RPMI7951 (cell line): ENCODE results near the gene HEMGN. TPM values are rescaled to one million over a fixed set of nuclear protein-coding genes. Genes with fewer than 3 reads are reported as not detected.
"Not testable (repeated sequence)": the region's sequence is repeated elsewhere in the genome, so short reads cannot be mapped to it uniquely, and the experiment has no call there.

Experiments used
- DNase-seq: peaks from one replicate; pipeline ENCODE4 v3.0.0-alpha.2; 2012; ENCODE audit warnings: low read depth
- total RNA-seq: library from RNA; depleted of rRNA; stranded (reverse); fragments of >200 nt; shearing (Covaris generic); gene quantifications from 2 replicates; pipeline ENCODE4 v1.2.3, GENCODE V29; 2014; rRNA removed

Gene HEMGN
- not detected in 2 replicates for total RNA-seq

GRCh38 chr9:97938081-97938644 is at the start of gene HEMGN:
Gene HEMGN, minus strand, starts transcription at chr9:97938172. Its CDS starts 36 bp downstream, at chr9:97938136.
- DNase-seq: no peak

- DNase-seq: no peak
These were observed 49.5 kb upstream of the HEMGN start for GRCh38 chr9:97987487-97987886.

GRCh38 chr9:97985058-97985861 is 47.3 kb upstream of the HEMGN start:
- peak; percentile 24 for DNase-seq

GRCh38 chr9:97984188-97985057 is 46.5 kb upstream of the HEMGN start:
- DNase-seq: peak; percentile 79

- DNase-seq: peak; percentile 51
These were observed 45.7 kb upstream of the HEMGN start for GRCh38 chr9:97983589-97984187.

GRCh38 chr9:97982683-97983588 is 45.0 kb upstream of the HEMGN start, which contains the start of gene ANP32B:
Gene ANP32B, plus strand, starts transcription at chr9:97983341. Its CDS starts 215 bp downstream, at chr9:97983556.
- DNase-seq: peak; percentile 91

GRCh38 chr9:97981846-97982682 is 44.1 kb upstream of the HEMGN start:
- DNase-seq: no peak

GRCh38 chr9:97980918-97981845 is 43.2 kb upstream of the HEMGN start:
- DNase-seq: peak; percentile 72

- peak; percentile 27 for DNase-seq
These were observed 42.5 kb upstream of the HEMGN start for GRCh38 chr9:97980479-97980803.

- no peak for DNase-seq
These were observed 42.0 kb upstream of the HEMGN start for GRCh38 chr9:97979788-97980478.

- no peak for DNase-seq
These were observed 40.6 kb upstream of the HEMGN start for GRCh38 chr9:97978371-97979130.

- not testable (repeated sequence) for DNase-seq
These were observed 38.7 kb upstream of the HEMGN start for GRCh38 chr9:97976633-97977032.

- DNase-seq: no peak
These were observed 37.4 kb upstream of the HEMGN start for GRCh38 chr9:97975376-97975775.

- DNase-seq: no peak
These were observed 34.8 kb upstream of the HEMGN start for GRCh38 chr9:97972753-97973152.

GRCh38 chr9:97970165-97970564 is 32.2 kb upstream of the HEMGN start:
- DNase-seq: no peak

GRCh38 chr9:97969014-97969413 is 31.0 kb upstream of the HEMGN start:
- DNase-seq: no peak

- DNase-seq: no peak
These were observed 28.5 kb upstream of the HEMGN start for GRCh38 chr9:97966493-97966892.
